Measurements from ENCODE around the gene IGSF8. TPM values are rescaled to one million over a fixed set of nuclear protein-coding genes. Genes with fewer than 3 reads are reported as not detected.

IGSF8 gene
- total RNA-seq, 1 experiment from 2014 or later, result 101 TPM

DNA sequence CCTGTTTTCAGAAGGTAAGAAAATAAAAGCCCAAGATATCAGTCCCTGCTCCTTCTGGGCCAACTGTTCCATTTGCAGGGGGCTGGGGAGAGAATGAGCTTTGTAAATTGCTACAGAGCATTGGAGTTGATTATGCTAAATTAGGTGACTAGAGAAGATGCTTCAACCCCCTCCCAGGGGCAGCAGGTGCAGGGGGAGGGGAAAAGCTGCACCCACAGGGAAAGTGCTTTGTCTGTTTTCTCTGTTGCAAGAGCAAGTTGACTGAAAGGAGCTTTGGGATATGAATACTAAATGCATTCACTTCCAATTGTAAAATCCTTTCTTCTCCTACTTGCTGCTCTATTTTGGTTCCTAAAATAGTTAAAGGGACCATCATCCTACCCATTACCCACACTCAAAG is 50.1 kb downstream of the IGSF8 start:
- H3K4me3 Mint-ChIP-seq, result no peak overlapping the region
- H3K27ac Mint-ChIP-seq, result no peak overlapping the region
- ChIA-PET POLR2A (interaction anchor here (0.6 kb wide), 1 partner anchor 9 kb away, joined by 3 read pairs; no protein-coding TSS in a partner anchor), CTCF (interaction anchor here (0.6 to 31.0 kb wide), 5 partner anchors 9 to 392 kb away, joined by 3 to 978 read pairs (median 7); partner anchors contain the start of genes KCNJ10 and KCNJ9)
- no peaks in the 10 kb centered on the region for H3K9me3 Mint-ChIP-seq
- TF ChIP-seq ZNF232 (CRISPR knock-in tag; IDR thresholded peaks at IDR 0.05), result no peak
- no peak for TF ChIP-seq ZBTB21 (CRISPR knock-in tag; IDR thresholded peaks at IDR 0.05; ENCODE audit: borderline replicate concordance)
- TF ChIP-seq ZNF396 (CRISPR knock-in tag; IDR thresholded peaks at IDR 0.05; ENCODE audit: borderline replicate concordance), result no peak
- TF ChIP-seq STAT6 (CRISPR knock-in tag; conservative IDR thresholded peaks at IDR 0.05; ENCODE audit: low read depth), result no peak
- TF ChIP-seq E2F1 (CRISPR knock-in tag; IDR thresholded peaks at IDR 0.05), result no peak
- TF ChIP-seq USF1 (CRISPR knock-in tag; IDR thresholded peaks at IDR 0.05), result no peak
- no peak for TF ChIP-seq NR1H2 (CRISPR knock-in tag; IDR thresholded peaks at IDR 0.05)
- TF ChIP-seq RELA (CRISPR knock-in tag; IDR thresholded peaks at IDR 0.05; ENCODE audit: borderline replicate concordance), result no peak
- peaks cover 30% of the 10 kb centered on the region for H3K4me1 Mint-ChIP-seq
- ATAC-seq (no peak), DNase-seq (ENCODE audit: low spot score) (no peak)
- H3K27me3 Mint-ChIP-seq (ENCODE audit: low read depth), result peaks cover 19% of the 10 kb centered on the region
- no peaks in the 10 kb centered on the region for H3K36me3 Mint-ChIP-seq

DNA sequence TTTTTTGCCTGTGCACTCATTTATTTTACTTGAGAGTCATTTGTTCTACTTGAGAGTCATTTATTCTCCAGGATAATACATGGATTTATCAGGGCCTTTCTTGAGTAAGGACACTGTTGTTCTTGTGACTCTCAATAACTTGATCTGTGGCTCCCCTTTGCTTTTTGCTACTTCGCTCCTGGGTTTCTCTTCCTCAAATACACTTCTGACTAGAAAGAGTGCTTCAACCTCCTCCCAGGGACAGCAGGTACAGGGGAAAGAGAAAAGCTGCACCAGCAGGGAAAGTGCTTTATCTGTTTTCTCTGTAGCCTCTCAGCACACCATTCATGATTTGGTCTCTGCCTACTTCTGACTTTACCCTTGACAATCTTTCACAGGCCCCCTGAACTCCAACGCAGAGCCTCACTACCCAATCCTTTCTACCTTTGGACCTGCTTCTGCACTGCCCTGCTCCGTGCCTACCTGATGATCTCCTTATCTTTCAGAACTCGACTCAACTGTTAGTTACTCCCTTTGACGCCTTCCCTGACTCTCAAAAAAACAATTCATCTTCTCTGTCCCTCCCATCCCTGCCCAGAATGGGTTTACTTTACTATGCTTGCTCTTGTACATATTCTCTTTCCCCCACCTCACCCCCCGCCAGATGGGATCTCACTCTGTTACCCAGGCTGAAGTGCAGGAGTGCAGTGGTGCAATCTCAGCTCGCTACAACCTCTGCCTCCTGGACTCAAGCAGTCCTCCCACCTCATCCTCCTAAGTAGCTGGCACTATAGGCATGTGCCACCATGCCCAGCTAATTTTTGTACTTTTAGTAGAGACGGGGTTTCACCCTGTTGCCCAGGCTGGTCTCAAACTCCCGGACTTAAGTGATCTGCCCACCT is 51.1 kb downstream of the IGSF8 start:
- ChIA-PET CTCF (interaction anchor here (0.6 to 31.0 kb wide), 23 partner anchors 10 to 393 kb away, joined by 3 to 978 read pairs (median 7); partner anchors contain the start of genes ATP1A2, DUSP23, IGSF8 and IGSF9), POLR2A (no interaction called here)
- Mint-ChIP-seq H3K27ac (no peak overlapping the region), H3K4me1 (peaks cover 30% of the 10 kb centered on the region), H3K27me3 (ENCODE audit: low read depth) (peaks cover 15% of the 10 kb centered on the region), H3K4me3 (peak overlapping the region; percentile 26; the same call in 1 of the 2 replicates), H3K36me3 (no peaks in the 10 kb centered on the region), H3K9me3 (no peaks in the 10 kb centered on the region)
- ATAC-seq (no peak), DNase-seq (ENCODE audit: low spot score) (no peak)
- no peak for TF ChIP-seq ZNF219 (CRISPR knock-in tag; IDR thresholded peaks at IDR 0.05; ENCODE audit: borderline replicate concordance)

DNA sequence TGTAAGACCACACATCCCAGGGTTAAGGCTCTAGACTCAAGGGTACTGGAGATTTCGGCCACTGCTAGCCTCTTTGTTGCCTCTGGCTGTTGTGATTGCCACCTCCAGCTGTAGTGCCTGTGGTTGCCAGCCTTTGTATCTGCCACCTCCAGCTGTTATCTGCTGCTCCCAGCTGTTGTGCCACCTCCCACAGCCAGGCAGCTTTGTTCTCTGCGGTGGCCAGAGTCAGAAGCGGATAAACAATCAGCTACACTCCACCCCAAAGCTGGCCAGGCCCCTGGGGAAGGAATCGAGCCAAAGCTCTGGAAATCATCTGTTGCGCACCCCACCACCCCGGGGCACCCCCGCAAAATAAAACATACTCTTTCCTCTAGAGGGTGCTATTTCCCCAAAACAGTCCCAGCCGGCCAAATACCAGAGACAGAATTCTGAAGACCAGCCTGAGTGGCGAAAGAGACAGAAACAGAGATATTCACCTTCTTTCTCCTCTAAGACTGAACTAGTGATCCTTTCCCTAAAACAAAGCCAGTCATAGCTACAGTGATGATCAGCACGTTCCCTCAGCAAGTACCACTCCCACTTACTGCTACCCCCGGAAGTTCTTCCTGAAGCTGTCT is 51.8 kb downstream of the IGSF8 start:
- CTCF ChIA-PET, result interaction anchor here (0.7 to 31.0 kb wide), 34 partner anchors 9 to 266 kb away, joined by 3 to 978 read pairs (median 5); partner anchors contain the start of genes ATP1A2, DUSP23, IGSF8 and IGSF9
- H3K27me3 Mint-ChIP-seq (ENCODE audit: low read depth), result peaks cover 7% of the 10 kb centered on the region
- H3K4me3 Mint-ChIP-seq, result peak overlapping the region; percentile 26; the same call in 1 of the 2 replicates
- POLR2A ChIA-PET, result no interaction called here
- DNase-seq (ENCODE audit: low spot score), result peak; percentile 61
- no peaks in the 10 kb centered on the region for H3K36me3 Mint-ChIP-seq
- H3K4me1 Mint-ChIP-seq, result peaks cover 30% of the 10 kb centered on the region
- peak; percentile 88 for ATAC-seq
- peak; percentile 57; the same call in 1 of the 2 replicates for TF ChIP-seq CTCF (IDR thresholded peaks at IDR 0.05)
- TF ChIP-seq ZNF423 (CRISPR knock-in tag; IDR thresholded peaks at IDR 0.05), result peak; percentile 76
- no peak for TF ChIP-seq ZNF317 (CRISPR knock-in tag; IDR thresholded peaks at IDR 0.05; ENCODE audit: borderline replicate concordance, low read depth)
- no peak overlapping the region for H3K27ac Mint-ChIP-seq
- no peaks in the 10 kb centered on the region for H3K9me3 Mint-ChIP-seq

Data from WTC11 (cell line).